HFF-Myc (cell line): Measurements from ENCODE around the gene FHAD1.
"Not testable (repeated sequence)": the region's sequence is repeated elsewhere in the genome, so short reads cannot be mapped to it uniquely, and the experiment has no call there.

ENCODE experiments used
- DNase-seq: peaks from one replicate; pipeline ENCODE4 v3.0.0-alpha.2; 2011; ENCODE audit warnings: low read depth; ENCODE audit errors: extremely low read depth
- H3K4me3 ChIP-seq: replicated peaks from 2 replicates; pipeline ENCODE4 v1.5.1; 2011; ENCODE audit warnings: low read depth, mild to moderate bottlenecking, control low read depth, low read length
- TF ChIP-seq, protein P1 (sequence below): IDR thresholded peaks from 2 replicates; pipeline ENCODE4 v1.5.1; 2012; ENCODE audit warnings: mild to moderate bottlenecking, low read depth, low read length, control low read depth; ENCODE audit errors: missing control alignments

FHAD1 gene

DNA sequence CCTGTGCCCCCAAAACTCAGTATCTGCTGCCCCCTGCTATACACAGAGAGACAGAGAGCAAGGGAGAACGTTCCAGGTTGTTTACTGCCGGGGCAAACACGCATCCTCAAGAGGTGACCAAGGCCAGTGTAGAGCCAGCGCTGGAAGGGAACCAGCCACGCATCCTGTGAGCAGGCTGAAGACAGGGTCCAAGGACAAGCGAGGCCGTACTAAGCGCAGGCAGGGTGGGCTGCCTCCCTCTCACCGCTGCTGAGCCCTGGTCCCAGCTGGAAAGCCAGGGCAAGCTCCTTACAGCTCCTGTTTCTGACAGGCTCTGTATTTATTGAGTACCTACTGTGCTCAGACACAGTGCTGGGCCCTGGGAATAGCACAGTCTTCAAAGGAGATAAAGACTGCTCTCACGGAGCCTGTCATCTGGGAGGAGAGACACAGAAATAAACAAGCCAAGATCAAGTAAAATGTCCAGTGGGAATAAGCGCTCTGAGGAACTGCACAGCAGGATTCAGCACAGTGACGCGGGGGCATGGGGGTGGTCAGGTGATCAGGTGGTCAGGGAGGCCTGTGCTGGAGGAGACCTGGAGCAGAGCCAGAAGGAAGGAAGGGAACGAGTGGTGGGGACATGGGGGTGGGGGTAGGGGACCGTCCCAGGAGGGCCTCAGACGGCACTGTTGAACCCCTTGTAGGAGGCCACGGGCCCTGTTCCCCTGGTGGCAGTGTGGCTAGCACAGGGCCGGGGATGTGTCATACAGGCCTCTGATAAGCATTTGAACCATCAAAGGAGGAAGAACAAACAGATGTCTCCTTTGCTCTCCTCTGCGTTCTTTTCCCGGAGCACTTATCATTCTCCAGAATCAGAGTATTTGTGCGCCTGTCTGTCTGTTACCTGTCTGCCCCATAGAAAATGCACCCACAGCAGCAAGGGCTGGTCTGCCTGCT lies 124.9 kb downstream of the FHAD1 start:
- no peak overlapping the region for H3K4me3 ChIP-seq
- TF ChIP-seq, protein P1, sequence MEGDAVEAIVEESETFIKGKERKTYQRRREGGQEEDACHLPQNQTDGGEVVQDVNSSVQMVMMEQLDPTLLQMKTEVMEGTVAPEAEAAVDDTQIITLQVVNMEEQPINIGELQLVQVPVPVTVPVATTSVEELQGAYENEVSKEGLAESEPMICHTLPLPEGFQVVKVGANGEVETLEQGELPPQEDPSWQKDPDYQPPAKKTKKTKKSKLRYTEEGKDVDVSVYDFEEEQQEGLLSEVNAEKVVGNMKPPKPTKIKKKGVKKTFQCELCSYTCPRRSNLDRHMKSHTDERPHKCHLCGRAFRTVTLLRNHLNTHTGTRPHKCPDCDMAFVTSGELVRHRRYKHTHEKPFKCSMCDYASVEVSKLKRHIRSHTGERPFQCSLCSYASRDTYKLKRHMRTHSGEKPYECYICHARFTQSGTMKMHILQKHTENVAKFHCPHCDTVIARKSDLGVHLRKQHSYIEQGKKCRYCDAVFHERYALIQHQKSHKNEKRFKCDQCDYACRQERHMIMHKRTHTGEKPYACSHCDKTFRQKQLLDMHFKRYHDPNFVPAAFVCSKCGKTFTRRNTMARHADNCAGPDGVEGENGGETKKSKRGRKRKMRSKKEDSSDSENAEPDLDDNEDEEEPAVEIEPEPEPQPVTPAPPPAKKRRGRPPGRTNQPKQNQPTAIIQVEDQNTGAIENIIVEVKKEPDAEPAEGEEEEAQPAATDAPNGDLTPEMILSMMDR: no peak
- no peak for DNase-seq

- no peak for DNase-seq
- no peak overlapping the region for H3K4me3 ChIP-seq
- TF ChIP-seq, protein P1: no peak
Measured at GRCh38 chr1:15378729-15379128, 131.7 kb downstream of the FHAD1 start.

- not testable (repeated sequence) for DNase-seq, H3K4me3 ChIP-seq
Measured at GRCh38 chr1:15379151-15379550, 132.1 kb downstream of the FHAD1 start.

GRCh38 chr1:15380601-15381508 lies 133.8 kb downstream of the FHAD1 start:
- DNase-seq: no peak
- H3K4me3 ChIP-seq: no peak overlapping the region
- TF ChIP-seq, protein P1: no peak

- DNase-seq: no peak
- no peak overlapping the region for H3K4me3 ChIP-seq
- TF ChIP-seq, protein P1: no peak
Measured at GRCh38 chr1:15381805-15382204, 134.8 kb downstream of the FHAD1 start.

DNA sequence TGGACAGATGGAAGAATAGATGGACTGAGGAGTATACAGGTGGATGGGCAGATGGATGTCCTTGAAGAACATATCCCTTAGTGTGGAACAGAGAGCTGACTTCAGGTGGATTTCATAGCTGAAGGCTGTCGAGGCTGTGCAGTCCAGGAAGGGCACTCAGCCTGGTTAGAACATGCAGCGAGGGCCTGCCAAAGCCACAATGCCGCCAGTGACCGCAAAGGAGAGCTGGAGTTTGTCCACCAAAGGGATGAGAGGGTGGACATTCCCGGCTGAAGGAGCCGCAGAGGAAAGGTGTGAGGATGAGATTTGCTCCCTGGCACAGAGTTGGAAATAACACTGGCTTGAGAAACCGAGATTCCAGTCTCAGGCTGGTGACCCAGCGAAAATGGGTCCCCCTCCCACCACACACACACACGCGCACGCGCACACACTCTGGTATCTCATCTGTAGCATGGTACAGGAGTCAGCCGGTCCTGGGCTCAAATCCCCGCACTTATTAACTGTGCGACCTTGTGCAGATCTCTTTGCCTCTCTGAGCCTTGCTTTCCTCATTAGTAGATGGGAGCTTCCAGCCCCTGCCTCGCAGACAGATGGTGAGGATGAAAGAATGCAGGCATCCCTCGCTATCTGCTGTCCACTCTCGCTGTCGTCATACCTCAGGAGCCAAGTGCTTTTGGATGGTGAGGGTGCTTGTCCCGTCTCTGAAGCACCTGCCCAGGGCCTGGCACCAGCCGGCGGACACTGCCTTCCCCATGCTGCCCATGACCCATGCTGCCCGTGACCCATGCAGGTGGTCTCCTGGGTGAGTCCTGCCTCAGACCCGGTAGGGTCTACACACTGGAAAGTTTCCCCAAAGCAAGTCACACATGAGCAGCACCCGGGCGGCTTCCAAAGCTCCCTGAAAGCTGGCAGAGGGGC lies 135.8 kb downstream of the FHAD1 start:
- H3K4me3 ChIP-seq: no peak overlapping the region
- TF ChIP-seq, protein P1: no peak
- no peak for DNase-seq
